ENCODE results near the gene USP32.

GRCh38 chr17:60161598-60162330 lies 230.2 kb downstream of the USP32 start:
- no peak for TF ChIP-seq CTCF (IDR thresholded peaks at IDR 0.05; ENCODE audit: extremely low read depth in 1 of 2, insufficient read depth in 1 of 2, low read depth in 1 of 2, low read length in 2 of 2)
- no peak for TF ChIP-seq EZH2 (IDR thresholded peaks at IDR 0.05; ENCODE audit: borderline replicate concordance, low read depth, low read length, severe bottlenecking)
- no peak for TF ChIP-seq POLR2AphosphoS5 (IDR thresholded peaks at IDR 0.05; ENCODE audit: insufficient read depth, low read depth, low read length)
- TF ChIP-seq POLR2A (IDR thresholded peaks at IDR 0.05; ENCODE audit: low read depth, low read length), result no peak
- TF ChIP-seq GATA2 (IDR thresholded peaks at IDR 0.05; ENCODE audit: insufficient read depth, insufficient read length, low read depth, low read length), result no peak
- no peak for TF ChIP-seq JUN (IDR thresholded peaks at IDR 0.05; ENCODE audit: borderline replicate concordance, insufficient read depth, insufficient read length, low read depth)
- no peak for TF ChIP-seq MYC (IDR thresholded peaks at IDR 0.05; ENCODE audit: low read depth, low read length)
- TF ChIP-seq MAX (IDR thresholded peaks at IDR 0.05; ENCODE audit: insufficient read depth, insufficient read length), result no peak

All from endothelial cell of umbilical vein (primary cell).